DND-41 (cell line): Measurements from ENCODE around the gene HIBCH.
"Not testable (repeated sequence)": the region's sequence is repeated elsewhere in the genome, so short reads cannot be mapped to it uniquely, and the experiment has no call there.

ENCODE experiments used
- ATAC-seq: fragments of 200-7000 bp; cut with Tn5 transposase; 3 replicates; pipeline ENCODE4 v1.9.1; 2021; ENCODE audit warnings: low read depth; ENCODE audit not compliant: insufficient read depth
- DNase-seq: peaks from one replicate; pipeline ENCODE4 v3.0.0-alpha.2; 2020
- H2AFZ ChIP-seq: 2 replicates; pipeline ENCODE4 v1.6.0; 2012; ENCODE audit warnings: low read depth, low read length
- H3K27ac ChIP-seq: 2 replicates; pipeline ENCODE4 v1.5.1; 2012; ENCODE audit warnings: low read length, inconsistent platforms
- H3K27me3 ChIP-seq: fragments of 200-600 bp; sonication (generic); 2 replicates; pipeline ENCODE4 v1.6.0; 2012; ENCODE audit warnings: low read length, mild to moderate bottlenecking, inconsistent platforms; ENCODE audit not compliant: insufficient read depth, poor library complexity
- H3K36me3 ChIP-seq: 2 replicates; pipeline ENCODE4 v1.5.1; 2012; ENCODE audit warnings: low read length, inconsistent platforms; ENCODE audit not compliant: insufficient read depth
- H3K4me1 ChIP-seq: 2 replicates; pipeline ENCODE4 v1.5.1; 2012; ENCODE audit warnings: mild to moderate bottlenecking, low read length; ENCODE audit not compliant: insufficient read depth
- H3K4me2 ChIP-seq: 2 replicates; pipeline ENCODE4 v1.6.0; 2012; ENCODE audit warnings: mild to moderate bottlenecking, moderate library complexity, low read length, inconsistent platforms; ENCODE audit not compliant: insufficient read depth
- H3K4me3 ChIP-seq, 2 experiments: fragments of 200-600 bp in 1 of 2; shearing (Covaris generic) in 1 of 2; 2 replicates each; pipeline ENCODE4 v1.5.1; 2012 to 2016; ENCODE audit warnings: inconsistent platforms in 2 of 2, low read length in 2 of 2, mild to moderate bottlenecking in 2 of 2, low read depth in 1 of 2, moderate library complexity in 1 of 2
- H3K79me2 ChIP-seq: 2 replicates; pipeline ENCODE4 v1.6.0; 2012; ENCODE audit warnings: low read length, inconsistent platforms; ENCODE audit not compliant: insufficient read depth
- H3K9ac ChIP-seq: 2 replicates; pipeline ENCODE4 v1.6.0; 2012; ENCODE audit warnings: low read depth, mild to moderate bottlenecking, inconsistent platforms, low read length, moderate library complexity
- H3K9me3 ChIP-seq: 2 replicates; pipeline ENCODE4 v1.5.1; 2012; ENCODE audit warnings: low read length, moderate library complexity, mild to moderate bottlenecking, inconsistent platforms; ENCODE audit not compliant: insufficient read depth, severe bottlenecking
- H4K20me1 ChIP-seq: 2 replicates; pipeline ENCODE4 v1.6.0; 2012; ENCODE audit warnings: low read length; ENCODE audit not compliant: insufficient read depth
- CTCF ChIP-seq: IDR thresholded peaks from 2 replicates; pipeline ENCODE4 v1.5.1; 2012; ENCODE audit warnings: borderline replicate concordance, low read length, moderate library complexity, mild to moderate bottlenecking; ENCODE audit not compliant: poor library complexity, severe bottlenecking; ENCODE audit errors: extremely low read depth
- EZH2 ChIP-seq: IDR thresholded peaks from 3 replicates; pipeline ENCODE4 v1.6.1; 2012; ENCODE audit warnings: borderline replicate concordance, low read depth, mild to moderate bottlenecking, moderate library complexity, low read length, inconsistent platforms; ENCODE audit not compliant: severe bottlenecking

HIBCH gene

DNA sequence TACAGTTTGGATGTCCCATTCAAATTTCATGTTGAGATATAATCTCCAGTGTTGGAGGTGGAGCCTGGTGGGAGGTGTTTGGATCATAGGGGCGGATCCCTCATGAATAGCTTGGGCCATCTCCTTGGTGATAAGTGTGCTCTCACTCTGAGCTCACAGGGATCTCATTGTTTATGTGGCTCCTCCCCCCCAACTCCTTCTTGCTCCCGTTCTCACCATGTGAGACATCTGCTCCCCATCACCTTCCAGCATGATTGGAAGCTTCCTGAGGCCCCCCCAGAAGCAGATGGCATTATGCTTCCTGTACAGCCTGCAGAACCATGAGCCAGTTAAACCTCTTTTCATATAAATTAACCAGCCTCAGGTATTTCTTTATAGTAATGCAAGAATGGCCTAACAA is 20.7 kb upstream of the HIBCH start:
- no peaks in the 10 kb centered on the region for H4K20me1 ChIP-seq
- no peaks in the 10 kb centered on the region for H3K36me3 ChIP-seq
- ATAC-seq, result peak; percentile 24; the same call in 1 of the 3 replicates
- H2AFZ ChIP-seq, result no peak overlapping the region
- H3K9me3 ChIP-seq, result no peaks in the 10 kb centered on the region
- H3K27me3 ChIP-seq, result no peaks in the 10 kb centered on the region
- H3K79me2 ChIP-seq, result no peaks in the 10 kb centered on the region
- no peak for TF ChIP-seq CTCF
- no peak for TF ChIP-seq EZH2
- H3K4me2 ChIP-seq, result no peak overlapping the region
- H3K4me1 ChIP-seq, result no peaks in the 10 kb centered on the region
- no peak overlapping the region for H3K9ac ChIP-seq
- H3K4me3 ChIP-seq, result no peak overlapping the region
- H3K27ac ChIP-seq, result no peak overlapping the region
- DNase-seq, result no peak

DNA sequence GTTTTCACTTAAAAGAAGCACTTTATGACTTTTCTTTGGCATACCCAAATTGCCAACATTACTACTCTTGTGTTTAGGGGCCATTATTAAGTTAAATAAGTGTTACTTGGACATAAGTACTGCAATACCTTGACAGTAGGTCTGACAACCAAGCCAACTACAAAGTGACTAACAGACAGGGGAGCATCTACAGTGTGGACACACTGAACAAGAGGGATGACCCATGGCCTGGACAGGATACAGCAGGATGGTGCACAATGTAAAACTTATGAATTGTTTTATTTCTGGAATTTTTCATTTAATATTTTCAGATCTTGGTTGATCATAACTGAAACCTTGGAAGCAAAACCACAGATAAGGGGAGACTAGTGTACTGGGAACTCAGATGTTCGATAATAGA is 19.8 kb upstream of the HIBCH start:
- no peaks in the 10 kb centered on the region for H3K4me1 ChIP-seq
- no peaks in the 10 kb centered on the region for H3K79me2 ChIP-seq
- no peak overlapping the region for H3K4me2 ChIP-seq
- no peaks in the 10 kb centered on the region for H3K9me3 ChIP-seq
- no peak overlapping the region for H3K4me3 ChIP-seq
- DNase-seq, result no peak
- no peaks in the 10 kb centered on the region for H3K36me3 ChIP-seq
- H3K27me3 ChIP-seq, result no peaks in the 10 kb centered on the region
- ATAC-seq, result no peak
- H3K27ac ChIP-seq, result no peak overlapping the region
- no peak overlapping the region for H3K9ac ChIP-seq
- no peaks in the 10 kb centered on the region for H4K20me1 ChIP-seq
- no peak overlapping the region for H2AFZ ChIP-seq
- TF ChIP-seq CTCF (no peak), EZH2 (no peak)

- Histone ChIP-seq H3K4me1 (no peaks in the 10 kb centered on the region), H3K4me2 (no peak overlapping the region), H4K20me1 (no peaks in the 10 kb centered on the region), H3K79me2 (no peaks in the 10 kb centered on the region), H3K27ac (no peak overlapping the region), H3K9me3 (no peaks in the 10 kb centered on the region), H3K9ac (no peak overlapping the region), H2AFZ (no peak overlapping the region), H3K27me3 (no peaks in the 10 kb centered on the region), H3K4me3 (no peak overlapping the region), H3K36me3 (no peaks in the 10 kb centered on the region)
- ATAC-seq, result no peak
- no peak for DNase-seq
- no peak for TF ChIP-seq EZH2
- TF ChIP-seq CTCF, result peak; percentile 36
These were observed 18.8 kb upstream of the HIBCH start for GRCh38 chr2:190338453-190338852.

DNA sequence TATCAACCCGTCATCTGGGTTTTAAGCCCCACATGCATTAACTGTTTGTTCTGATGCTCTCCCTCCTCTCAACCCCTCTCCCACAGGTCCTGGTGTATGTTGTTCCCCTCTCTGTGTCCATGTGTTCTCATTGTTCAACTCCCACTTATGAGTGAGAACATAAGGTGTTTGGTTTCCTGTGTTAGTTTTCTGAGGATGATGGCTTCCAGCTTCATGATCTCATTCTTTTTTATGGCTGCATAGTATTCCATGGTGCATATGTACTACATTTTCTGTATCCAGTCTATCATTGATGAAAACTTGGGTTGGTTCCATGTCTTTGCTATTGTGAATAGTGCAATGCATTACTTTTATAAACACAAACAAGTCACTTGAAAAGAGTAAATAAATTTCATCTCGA is 16.8 kb upstream of the HIBCH start:
- no peak for ATAC-seq
- H2AFZ ChIP-seq, result no peak overlapping the region
- no peaks in the 10 kb centered on the region for H3K79me2 ChIP-seq
- no peak overlapping the region for H3K27ac ChIP-seq
- no peak for DNase-seq
- H3K4me1 ChIP-seq, result no peaks in the 10 kb centered on the region
- TF ChIP-seq CTCF, result no peak
- no peak for TF ChIP-seq EZH2
- no peaks in the 10 kb centered on the region for H4K20me1 ChIP-seq
- no peaks in the 10 kb centered on the region for H3K36me3 ChIP-seq
- no peak overlapping the region for H3K4me2 ChIP-seq
- no peak overlapping the region for H3K4me3 ChIP-seq
- H3K27me3 ChIP-seq, result no peaks in the 10 kb centered on the region
- no peak overlapping the region for H3K9ac ChIP-seq
- H3K9me3 ChIP-seq, result no peaks in the 10 kb centered on the region

DNA sequence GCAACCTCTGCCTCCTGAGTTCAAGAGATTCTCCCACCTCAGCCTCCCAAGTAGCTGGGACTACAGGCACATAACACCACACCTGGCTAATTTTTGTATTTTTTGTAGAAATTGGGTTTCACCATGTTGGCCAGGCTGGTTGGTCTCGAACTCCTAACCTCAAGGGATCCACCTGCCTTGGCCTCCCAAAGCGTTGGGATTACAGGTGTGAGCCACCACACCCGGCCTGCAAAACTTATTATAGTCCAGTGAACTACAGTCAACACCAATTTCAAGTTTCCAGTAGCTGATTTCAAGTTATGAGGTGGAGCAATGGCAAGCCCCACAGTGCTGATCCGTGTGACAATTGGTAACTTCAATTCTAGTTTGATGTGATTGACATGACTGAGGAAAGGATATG is 16.0 kb upstream of the HIBCH start:
- not testable (repeated sequence) for DNase-seq, H3K9me3 ChIP-seq, H3K27me3 ChIP-seq, ATAC-seq, H2AFZ ChIP-seq, H3K27ac ChIP-seq, H4K20me1 ChIP-seq, H3K4me3 ChIP-seq, H3K9ac ChIP-seq, H3K4me2 ChIP-seq, H3K36me3 ChIP-seq, H3K79me2 ChIP-seq, H3K4me1 ChIP-seq
